Tibial nerve (tissue), 4 donors: ENCODE results near the gene MEGF8. TPM values are rescaled to one million over a fixed set of nuclear protein-coding genes. Genes with fewer than 3 reads are reported as not detected.

Experiments
- DNase-seq, 2 donors: peaks; one replicate each; pipeline ENCODE4 v3.0.0-alpha.2; 2019; ENCODE audit warnings: low spot score in 2 of 2
- H3K27ac ChIP-seq, 4 donors: fragments of 200-600 bp; sonication (generic) in 3 of 4; one replicate each; pipeline ENCODE4 v1.5.1; 2017 to 2019; ENCODE audit warnings: mild to moderate bottlenecking in 1 of 4
- H3K27me3 ChIP-seq, 2 donors: fragments of 200-600 bp; sonication (generic) in 1 of 2; one replicate each; pipeline versions ENCODE4 v1.5.1 to v1.6.0; 2017 to 2019
- H3K36me3 ChIP-seq, 3 donors: fragments of 200-600 bp; sonication (generic); one replicate each; pipeline ENCODE4 v1.5.1; 2018 to 2019
- H3K4me1 ChIP-seq, 4 donors: fragments of 200-600 bp; sonication (generic) in 3 of 4; one replicate each; pipeline ENCODE4 v1.5.1; 2017 to 2019
- H3K4me3 ChIP-seq, 4 donors: fragments of 200-600 bp; sonication (generic) in 3 of 4; one replicate each; pipeline ENCODE4 v1.5.1; 2017 to 2019; ENCODE audit warnings: mild to moderate bottlenecking in 1 of 4, moderate library complexity in 1 of 4
- H3K9me3 ChIP-seq, 4 donors: fragments of 200-600 bp; sonication (generic) in 3 of 4; one replicate each; pipeline ENCODE4 v1.5.1; 2017 to 2019
- CTCF ChIP-seq, 5 experiments: fragments of 200-600 bp in 3 of 5; fragments of 450-650 bp in 2 of 5; sonication (generic) in 3 of 5; IDR thresholded peaks; one replicate each; pipeline ENCODE4 v1.5.1; 2016 to 2019; ENCODE audit warnings: antibody characterized with exemption in 5 of 5, mild to moderate bottlenecking in 3 of 5, moderate library complexity in 2 of 5
- EP300 ChIP-seq, 2 donors: sonication (generic); formaldehyde crosslinking; IDR thresholded peaks; one replicate each; pipeline ENCODE4 v1.6.1; 2017; ENCODE audit warnings: antibody characterized with exemption in 2 of 2, mild to moderate bottlenecking in 1 of 2
- POLR2A ChIP-seq, 2 donors: fragments of 450-650 bp; IDR thresholded peaks; one replicate each; pipeline ENCODE4 v1.6.1; 2017; ENCODE audit warnings: antibody characterized with exemption in 2 of 2, mild to moderate bottlenecking in 2 of 2, moderate library complexity in 2 of 2
- WGBS, 2 donors: methylation state at CpG; one replicate each; pipeline ENCODE4 v1.1.5; 2018; 5-methylcytosine and 5-hydroxymethylcytosine counted together
- total RNA-seq, 4 donors: library from RNA; depleted of rRNA; stranded (reverse); fragments of >200 nt; gene quantifications; one replicate each; pipeline ENCODE4 v1.1.0, GENCODE V29; 2016

The MEGF8 gene
- total RNA-seq, 4 donors from 2014 or later: 17.9 to 33.3 (median 22.4) TPM

- no peak for TF ChIP-seq EP300 (IDR thresholded peaks at IDR 0.05)
- TF ChIP-seq POLR2A (IDR thresholded peaks at IDR 0.05): no peak
- no peak for TF ChIP-seq CTCF (IDR thresholded peaks at IDR 0.05)
- H3K9me3 ChIP-seq: no peaks in the 10 kb centered on the region
- H3K4me3 ChIP-seq: no peak overlapping the region
- peaks cover 0 to 63% (median 24%) of the 10 kb centered on the region in 3 donors for H3K36me3 ChIP-seq
- 73 to 84% methylated on average over 12 to 24 of the region's 24 CpGs for WGBS, 2 donors
- H3K27ac ChIP-seq: no peak overlapping the region
- no peaks in the 10 kb centered on the region for H3K4me1 ChIP-seq
- no peaks in the 10 kb centered on the region for H3K27me3 ChIP-seq
- no peak for DNase-seq
Observed at GRCh38 chr19:42294471-42295137, 30.8 kb upstream of the MEGF8 start.

GRCh38 chr19:42295342-42295741 is 30.1 kb upstream of the MEGF8 start:
- DNase-seq: no peak
- WGBS, 2 donors: 64% methylated on average over 5 of the region's 5 CpGs
- Histone ChIP-seq H3K4me1 (no peaks in the 10 kb centered on the region), H3K36me3 (peaks cover 0 to 56% (median 19%) of the 10 kb centered on the region in 3 donors), H3K9me3 (no peaks in the 10 kb centered on the region), H3K4me3 (no peak overlapping the region), H3K27me3 (no peaks in the 10 kb centered on the region), H3K27ac (no peak overlapping the region)
- TF ChIP-seq CTCF (IDR thresholded peaks at IDR 0.05) (no peak), POLR2A (IDR thresholded peaks at IDR 0.05) (no peak)

- peak overlapping the region in 2 of 4 donors; percentile 2 to 10 for H3K27ac ChIP-seq
Observed at GRCh38 chr19:42295831-42296525, 29.5 kb upstream of the MEGF8 start.

GRCh38 chr19:42297039-42297438 is 28.4 kb upstream of the MEGF8 start:
- H3K4me3 ChIP-seq: no peak overlapping the region

More at GRCh38 chr19:42295831-42296525, 29.5 kb upstream of the MEGF8 start:
- 75 to 78% methylated on average over 5 to 6 of the region's 6 CpGs for WGBS, 2 donors
- Histone ChIP-seq H3K4me3 (no peak overlapping the region), H3K4me1 (no peaks in the 10 kb centered on the region), H3K9me3 (no peaks in the 10 kb centered on the region), H3K27me3 (no peaks in the 10 kb centered on the region), H3K36me3 (peaks cover 0 to 50% (median 14%) of the 10 kb centered on the region in 3 donors)
- DNase-seq: peak; percentile 84 to 95
- TF ChIP-seq EP300 (IDR thresholded peaks at IDR 0.05) (peak in 1 of 2 donors; percentile 57), POLR2A (IDR thresholded peaks at IDR 0.05) (no peak), CTCF (IDR thresholded peaks at IDR 0.05) (peak; percentile 94 to 97 (median 95))

More at GRCh38 chr19:42297039-42297438, 28.4 kb upstream of the MEGF8 start:
- H3K27me3 ChIP-seq: no peaks in the 10 kb centered on the region
- WGBS, 2 donors: 90 to 93% methylated on average over 15 of the region's 15 CpGs
- H3K36me3 ChIP-seq: peaks cover 0 to 39% (median 7%) of the 10 kb centered on the region in 3 donors
- H3K27ac ChIP-seq: no peak overlapping the region
- peaks cover 0 to 8% (median 4%) of the 10 kb centered on the region in 4 donors for H3K4me1 ChIP-seq
- DNase-seq: no peak
- no peak for TF ChIP-seq CTCF (IDR thresholded peaks at IDR 0.05)
- TF ChIP-seq POLR2A (IDR thresholded peaks at IDR 0.05): no peak
- no peak for TF ChIP-seq EP300 (IDR thresholded peaks at IDR 0.05)
- no peaks in the 10 kb centered on the region for H3K9me3 ChIP-seq
